HTERT RPE-1 (cell line): ENCODE results near the gene CSTA.

Experiments
- in situ Hi-C: fragments of 300-500 bp; cut with MboI; formaldehyde crosslinking; loops from 4 replicates; pipeline ENCODE4 v1.14.3; 2020; ENCODE audit warnings: low sequenced_read_pairs

Gene CSTA

GRCh38 chr3:122374034-122374433, 49.0 kb downstream of the CSTA start:
- in situ Hi-C loops = no loop called here

DNA sequence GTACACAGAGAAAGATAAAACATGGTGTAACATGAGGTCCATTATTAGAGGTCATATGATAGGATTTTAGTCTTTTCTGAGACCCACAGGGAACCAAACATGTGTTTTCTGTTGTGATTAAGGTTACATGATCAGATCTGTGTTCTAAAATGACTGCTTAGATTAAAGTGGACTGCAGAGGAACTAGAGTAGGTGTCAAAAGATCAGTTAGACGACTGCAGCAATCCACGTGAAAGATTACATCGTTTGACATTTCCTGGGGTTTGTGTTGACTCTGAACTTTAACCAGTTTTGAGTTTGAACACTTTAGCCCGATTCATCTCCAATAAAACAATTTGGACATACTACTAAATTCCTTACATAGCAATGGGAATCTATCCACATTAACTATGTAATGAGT, 52.9 kb downstream of the CSTA start:
- in situ Hi-C loops = no loop called here

GRCh38 chr3:122382888-122383666, 58.0 kb downstream of the CSTA start, which contains the start of gene MIX23:
TSS of gene MIX23 (minus strand) at chr3:122383231. CDS start at chr3:122383224, 7 bp downstream.
- in situ Hi-C loops = no loop called here

DNA sequence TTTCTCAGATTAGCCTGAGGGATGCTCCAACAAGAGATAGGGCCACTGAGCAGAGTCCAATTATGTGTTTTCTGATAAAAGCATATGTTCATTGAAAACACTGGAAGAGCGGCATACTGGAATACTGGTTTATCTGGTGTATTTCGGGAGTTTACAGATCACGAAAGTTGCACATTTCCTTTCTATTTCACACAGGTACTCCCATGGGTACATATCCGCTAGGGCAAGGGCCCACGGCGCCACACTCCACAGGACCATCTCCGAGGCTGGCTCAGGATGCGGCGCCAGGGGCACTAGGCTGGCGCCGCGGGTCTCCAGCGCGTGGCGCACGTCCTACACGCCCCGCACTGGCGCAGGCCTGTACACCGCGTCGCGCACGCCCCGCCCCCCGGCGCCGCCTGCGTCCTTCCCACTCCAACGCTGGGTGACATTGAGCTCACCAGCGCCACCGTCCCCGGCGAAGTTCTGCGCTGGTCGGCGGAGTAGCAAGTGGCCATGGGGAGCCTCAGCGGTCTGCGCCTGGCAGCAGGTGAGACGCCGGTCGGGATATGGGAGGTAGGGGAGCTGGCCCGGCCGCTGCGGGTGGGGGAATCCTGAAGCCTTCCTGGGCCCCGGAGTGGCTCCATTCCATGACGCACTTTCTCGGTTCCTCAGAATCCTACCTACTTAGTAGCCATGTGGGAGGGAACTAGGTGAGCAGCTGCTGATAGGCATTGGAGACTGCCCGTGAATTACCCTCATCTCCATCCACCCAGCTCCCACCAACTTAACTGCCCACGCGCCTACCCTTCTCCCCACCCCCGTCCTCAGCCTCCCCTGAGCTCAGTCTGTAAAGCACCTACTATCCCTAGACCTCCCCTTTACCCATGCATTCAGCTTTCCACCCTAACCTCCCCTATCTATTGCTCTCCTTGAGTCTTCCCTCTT, 59.0 kb downstream of the CSTA start, which contains the start of gene FAM162A:
TSS of gene FAM162A (plus strand) at position 412 of the 927 bp plus-strand sequence. CDS start at position 496, 84 bp downstream.
- in situ Hi-C loops = no loop called here

DNA sequence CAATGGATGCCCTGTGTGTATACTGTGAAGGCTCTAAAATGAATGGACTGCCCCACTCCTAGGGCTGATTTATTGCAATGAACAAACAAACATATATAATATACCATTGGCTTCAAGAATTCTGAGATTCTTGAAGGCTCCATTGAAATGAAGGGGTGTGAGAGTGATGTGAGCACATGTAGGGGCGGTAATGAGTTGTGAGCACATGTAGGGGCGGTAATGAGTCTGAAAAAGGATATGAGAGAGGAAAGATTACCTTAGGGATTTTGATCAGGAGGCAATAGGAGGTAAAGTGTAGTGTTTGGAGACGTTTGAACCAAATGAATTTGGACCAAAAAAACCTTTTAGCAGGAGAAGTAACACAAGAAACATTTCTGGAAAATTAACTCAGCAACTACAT, 62.7 kb downstream of the CSTA start:
- in situ Hi-C loops = no loop called here

GRCh38 chr3:122389197-122389596, 64.1 kb downstream of the CSTA start:
- in situ Hi-C loops = no loop called here

DNA sequence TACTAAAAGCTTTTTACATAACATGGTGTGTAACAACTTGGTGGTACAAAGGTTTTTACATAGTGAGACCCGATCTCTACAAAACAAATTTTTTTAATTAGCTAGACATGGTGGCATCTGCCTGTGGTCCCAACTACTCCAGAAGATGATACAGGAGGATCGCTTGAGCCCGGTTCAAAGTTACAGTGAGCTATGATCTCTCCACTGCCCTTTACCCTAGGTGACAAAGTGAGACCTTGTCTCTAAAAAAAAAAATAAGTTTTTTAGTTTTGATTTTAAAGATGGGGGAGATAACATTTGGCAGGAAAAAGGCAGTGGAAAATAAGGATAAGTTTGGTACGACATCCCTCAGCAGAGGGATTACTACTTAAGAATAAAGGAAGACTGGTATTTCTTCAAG, 64.8 kb downstream of the CSTA start:
- in situ Hi-C loops = no loop called here

DNA sequence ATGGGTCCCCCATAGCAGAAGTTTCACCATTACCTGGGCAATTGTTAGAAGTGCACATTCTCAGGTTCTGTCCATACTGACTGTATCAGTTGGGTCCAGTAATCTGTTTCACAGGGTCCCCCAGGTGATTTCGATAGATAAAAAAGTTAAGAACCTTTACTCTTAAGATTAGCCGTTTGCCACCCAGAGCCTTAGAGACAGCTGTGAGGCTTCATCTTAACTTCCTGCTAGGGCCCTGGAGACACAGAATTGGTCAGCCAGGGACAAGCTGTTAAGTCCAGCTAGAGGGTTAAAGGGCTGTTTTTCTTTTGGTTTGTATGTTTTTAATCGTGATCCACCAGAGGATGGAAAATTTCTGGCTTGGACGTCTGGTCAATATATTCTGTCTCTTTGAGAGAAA, 65.6 kb downstream of the CSTA start:
- in situ Hi-C loops = no loop called here
